Ascending aorta (tissue), 2 donors: ENCODE results near the gene MYLK2. TPM values are rescaled to one million over a fixed set of nuclear protein-coding genes. Genes with fewer than 3 reads are reported as not detected.

Experiments used
- DNase-seq, 2 donors: peaks; one replicate each; pipeline ENCODE4 v3.0.0-alpha.2; 2019; ENCODE audit warnings: low spot score in 2 of 2
- H3K27ac ChIP-seq, 2 donors: fragments of 200-600 bp; sonication (generic); one replicate each; pipeline ENCODE4 v1.5.1; 2016 to 2017; ENCODE audit warnings: mild to moderate bottlenecking in 1 of 2
- H3K27me3 ChIP-seq: fragments of 200-600 bp; sonication (generic); one replicate; pipeline ENCODE4 v1.5.1; 2017
- H3K36me3 ChIP-seq, 2 donors: fragments of 200-600 bp; sonication (generic); one replicate each; pipeline ENCODE4 v1.5.1; 2016
- H3K4me1 ChIP-seq, 2 donors: fragments of 200-600 bp; sonication (generic); one replicate each; pipeline ENCODE4 v1.5.1; 2016 to 2017; ENCODE audit warnings: mild to moderate bottlenecking in 1 of 2
- H3K4me3 ChIP-seq, 2 donors: fragments of 200-600 bp; sonication (generic); one replicate each; pipeline ENCODE4 v1.5.1; 2016 to 2017; ENCODE audit warnings: mild to moderate bottlenecking in 1 of 2
- H3K9me3 ChIP-seq, 2 donors: fragments of 200-600 bp; sonication (generic); one replicate each; pipeline ENCODE4 v1.5.1; 2016
- CTCF ChIP-seq, 3 experiments: fragments of 200-600 bp in 2 of 3; fragments of 450-650 bp in 1 of 3; sonication (generic) in 2 of 3; IDR thresholded peaks; one replicate each; pipeline ENCODE4 v1.5.1; 2016 to 2019; ENCODE audit warnings: antibody characterized with exemption in 3 of 3, mild to moderate bottlenecking in 1 of 3, moderate library complexity in 1 of 3
- intact Hi-C: fragments of 100-400 bp; cut with DNase I; formaldehyde crosslinking; loops from one replicate; pipeline ENCODE4 v1.15.1; 2023
- total RNA-seq: library from RNA; depleted of rRNA; stranded (reverse); fragments of >200 nt; gene quantifications from one replicate; pipeline ENCODE4 v1.1.0, GENCODE V29; 2016

MYLK2 gene
- total RNA-seq, 1 donor from 2014 or later: not detected

GRCh38 chr20:31801508-31801907 lies 17.6 kb upstream of the MYLK2 start:
- Histone ChIP-seq H3K27ac (no peak overlapping the region), H3K36me3 (no peaks in the 10 kb centered on the region), H3K27me3 (no peaks in the 10 kb centered on the region), H3K4me3 (no peak overlapping the region), H3K9me3 (no peaks in the 10 kb centered on the region), H3K4me1 (peaks cover 0 to 2% of the 10 kb centered on the region in 2 donors)
- no peak for DNase-seq
- intact Hi-C loops: no loop called here
- TF ChIP-seq CTCF (IDR thresholded peaks at IDR 0.05): no peak

- peaks cover 0 to 17% of the 10 kb centered on the region in 2 donors for H3K4me1 ChIP-seq
- no peaks in the 10 kb centered on the region for H3K27me3 ChIP-seq
- no peak for DNase-seq
- H3K9me3 ChIP-seq: no peaks in the 10 kb centered on the region
- no peak for TF ChIP-seq CTCF (IDR thresholded peaks at IDR 0.05)
- intact Hi-C loops: no loop called here
- no peaks in the 10 kb centered on the region for H3K36me3 ChIP-seq
- no peak overlapping the region for H3K27ac ChIP-seq
- no peak overlapping the region for H3K4me3 ChIP-seq
Observed at GRCh38 chr20:31803552-31804291, 15.4 kb upstream of the MYLK2 start.

GRCh38 chr20:31806564-31807355 lies 12.4 kb upstream of the MYLK2 start:
- Histone ChIP-seq H3K36me3 (no peaks in the 10 kb centered on the region), H3K27ac (peak overlapping the region; percentile 0 to 25), H3K4me1 (peaks cover 10 to 43% of the 10 kb centered on the region in 2 donors), H3K9me3 (no peaks in the 10 kb centered on the region), H3K27me3 (no peaks in the 10 kb centered on the region), H3K4me3 (no peak overlapping the region)
- TF ChIP-seq CTCF (IDR thresholded peaks at IDR 0.05): no peak
- no peak for DNase-seq
- intact Hi-C loops: loop anchor here (2.0 to 5.0 kb wide), 2 partner anchors 44 to 68 kb away; partner anchors contain the start of gene TPX2

- no peak overlapping the region for H3K4me3 ChIP-seq
- no peak for TF ChIP-seq CTCF (IDR thresholded peaks at IDR 0.05)
- H3K9me3 ChIP-seq: no peaks in the 10 kb centered on the region
- H3K36me3 ChIP-seq: no peaks in the 10 kb centered on the region
- intact Hi-C loops: loop anchor here (5.0 kb wide), 1 partner anchor 46 kb away; no protein-coding TSS in a partner anchor
- peaks cover 24 to 60% of the 10 kb centered on the region in 2 donors for H3K4me1 ChIP-seq
- no peak overlapping the region for H3K27ac ChIP-seq
- H3K27me3 ChIP-seq: no peaks in the 10 kb centered on the region
- no peak for DNase-seq
Observed at GRCh38 chr20:31808481-31808880, 10.7 kb upstream of the MYLK2 start.

- DNase-seq: no peak
- no peak overlapping the region for H3K4me3 ChIP-seq
- no peak for TF ChIP-seq CTCF (IDR thresholded peaks at IDR 0.05)
- H3K27me3 ChIP-seq: no peaks in the 10 kb centered on the region
- intact Hi-C loops: loop anchor here (1.0 to 5.0 kb wide), 3 partner anchors 47 to 247 kb away; no protein-coding TSS in a partner anchor
- peaks cover 31 to 70% of the 10 kb centered on the region in 2 donors for H3K4me1 ChIP-seq
- peak overlapping the region; percentile 88 to 91 for H3K27ac ChIP-seq
- no peaks in the 10 kb centered on the region for H3K36me3 ChIP-seq
- no peaks in the 10 kb centered on the region for H3K9me3 ChIP-seq
Observed at GRCh38 chr20:31809661-31810060, 9.5 kb upstream of the MYLK2 start.
